DND-41 (cell line): ENCODE measurements around the gene TTC39B.

ENCODE experiments used
- ATAC-seq: fragments of 200-7000 bp; cut with Tn5 transposase; 3 replicates; pipeline ENCODE4 v1.9.1; 2021; ENCODE audit warnings: low read depth; ENCODE audit not compliant: insufficient read depth
- DNase-seq: peaks from one replicate; pipeline ENCODE4 v3.0.0-alpha.2; 2020
- H2AFZ ChIP-seq: 2 replicates; pipeline ENCODE4 v1.6.0; 2012; ENCODE audit warnings: low read depth, low read length
- H3K27ac ChIP-seq: 2 replicates; pipeline ENCODE4 v1.5.1; 2012; ENCODE audit warnings: low read length, inconsistent platforms
- H3K27me3 ChIP-seq: fragments of 200-600 bp; sonication (generic); 2 replicates; pipeline ENCODE4 v1.6.0; 2012; ENCODE audit warnings: low read length, mild to moderate bottlenecking, inconsistent platforms; ENCODE audit not compliant: insufficient read depth, poor library complexity
- H3K36me3 ChIP-seq: 2 replicates; pipeline ENCODE4 v1.5.1; 2012; ENCODE audit warnings: low read length, inconsistent platforms; ENCODE audit not compliant: insufficient read depth
- H3K4me1 ChIP-seq: 2 replicates; pipeline ENCODE4 v1.5.1; 2012; ENCODE audit warnings: mild to moderate bottlenecking, low read length; ENCODE audit not compliant: insufficient read depth
- H3K4me2 ChIP-seq: 2 replicates; pipeline ENCODE4 v1.6.0; 2012; ENCODE audit warnings: mild to moderate bottlenecking, moderate library complexity, low read length, inconsistent platforms; ENCODE audit not compliant: insufficient read depth
- H3K4me3 ChIP-seq, 2 experiments: fragments of 200-600 bp in 1 of 2; shearing (Covaris generic) in 1 of 2; 2 replicates each; pipeline ENCODE4 v1.5.1; 2012 to 2016; ENCODE audit warnings: inconsistent platforms in 2 of 2, low read length in 2 of 2, mild to moderate bottlenecking in 2 of 2, low read depth in 1 of 2, moderate library complexity in 1 of 2
- H3K79me2 ChIP-seq: 2 replicates; pipeline ENCODE4 v1.6.0; 2012; ENCODE audit warnings: low read length, inconsistent platforms; ENCODE audit not compliant: insufficient read depth
- H3K9ac ChIP-seq: 2 replicates; pipeline ENCODE4 v1.6.0; 2012; ENCODE audit warnings: low read depth, mild to moderate bottlenecking, inconsistent platforms, low read length, moderate library complexity
- H3K9me3 ChIP-seq: 2 replicates; pipeline ENCODE4 v1.5.1; 2012; ENCODE audit warnings: low read length, moderate library complexity, mild to moderate bottlenecking, inconsistent platforms; ENCODE audit not compliant: insufficient read depth, severe bottlenecking
- H4K20me1 ChIP-seq: 2 replicates; pipeline ENCODE4 v1.6.0; 2012; ENCODE audit warnings: low read length; ENCODE audit not compliant: insufficient read depth
- CTCF ChIP-seq: IDR thresholded peaks from 2 replicates; pipeline ENCODE4 v1.5.1; 2012; ENCODE audit warnings: borderline replicate concordance, low read length, moderate library complexity, mild to moderate bottlenecking; ENCODE audit not compliant: poor library complexity, severe bottlenecking; ENCODE audit errors: extremely low read depth
- EZH2 ChIP-seq: IDR thresholded peaks from 3 replicates; pipeline ENCODE4 v1.6.1; 2012; ENCODE audit warnings: borderline replicate concordance, low read depth, mild to moderate bottlenecking, moderate library complexity, low read length, inconsistent platforms; ENCODE audit not compliant: severe bottlenecking

TTC39B gene

DNA sequence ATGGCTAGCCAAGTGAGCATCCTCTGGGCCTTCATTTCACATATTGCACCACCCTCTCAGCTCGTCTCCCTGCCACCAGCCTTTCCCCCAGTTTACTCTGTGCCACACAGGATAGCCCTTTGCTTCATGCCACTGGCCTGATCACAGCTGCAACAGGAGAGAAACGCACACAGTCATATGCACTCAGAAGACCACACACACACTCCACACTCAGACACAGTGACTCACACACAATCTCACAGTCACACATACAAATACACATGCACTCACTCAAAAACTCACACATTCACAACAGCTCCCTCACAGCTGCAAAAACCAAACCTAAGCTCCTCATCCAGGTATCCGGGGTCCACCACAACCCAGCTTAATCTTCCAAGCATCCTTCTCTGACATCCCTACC, 38.7 kb downstream of the TTC39B start:
- Histone ChIP-seq H3K4me3 (no peak overlapping the region), H2AFZ (no peak overlapping the region), H3K79me2 (no peaks in the 10 kb centered on the region), H3K9me3 (no peaks in the 10 kb centered on the region), H3K36me3 (no peaks in the 10 kb centered on the region), H3K4me2 (no peak overlapping the region), H3K9ac (no peak overlapping the region), H3K27ac (no peak overlapping the region), H4K20me1 (no peaks in the 10 kb centered on the region), H3K27me3 (no peaks in the 10 kb centered on the region), H3K4me1 (no peaks in the 10 kb centered on the region)
- TF ChIP-seq CTCF, result no peak
- TF ChIP-seq EZH2, result no peak
- ATAC-seq (no peak), DNase-seq (no peak)

DNA sequence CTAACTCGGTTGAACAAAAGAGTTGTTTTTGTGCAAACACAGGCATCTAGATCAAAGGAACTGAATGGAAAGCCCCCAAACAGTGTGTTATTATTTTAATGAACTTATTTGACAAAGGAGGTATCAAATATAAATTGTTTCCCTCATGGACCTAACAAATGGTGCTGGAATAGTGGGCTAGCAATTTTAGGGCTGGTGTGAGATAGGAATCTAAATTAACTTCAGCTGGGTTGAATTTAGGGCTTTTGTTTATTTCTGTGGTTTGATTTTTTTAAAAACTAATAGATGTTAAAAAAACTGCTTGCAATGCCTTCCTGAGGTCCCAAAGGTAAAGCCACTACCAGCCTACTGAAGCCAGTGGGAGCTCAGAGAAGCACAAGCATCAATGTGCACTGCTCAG, 42.1 kb downstream of the TTC39B start:
- TF ChIP-seq EZH2, result no peak
- no peak for TF ChIP-seq CTCF
- Histone ChIP-seq H2AFZ (no peak overlapping the region), H3K4me3 (no peak overlapping the region), H3K9me3 (no peaks in the 10 kb centered on the region), H3K27me3 (no peaks in the 10 kb centered on the region), H3K4me2 (no peak overlapping the region), H3K9ac (no peak overlapping the region), H3K36me3 (no peaks in the 10 kb centered on the region), H3K4me1 (no peaks in the 10 kb centered on the region), H4K20me1 (no peaks in the 10 kb centered on the region), H3K27ac (no peak overlapping the region), H3K79me2 (no peaks in the 10 kb centered on the region)
- DNase-seq, result no peak
- ATAC-seq, result no peak

DNA sequence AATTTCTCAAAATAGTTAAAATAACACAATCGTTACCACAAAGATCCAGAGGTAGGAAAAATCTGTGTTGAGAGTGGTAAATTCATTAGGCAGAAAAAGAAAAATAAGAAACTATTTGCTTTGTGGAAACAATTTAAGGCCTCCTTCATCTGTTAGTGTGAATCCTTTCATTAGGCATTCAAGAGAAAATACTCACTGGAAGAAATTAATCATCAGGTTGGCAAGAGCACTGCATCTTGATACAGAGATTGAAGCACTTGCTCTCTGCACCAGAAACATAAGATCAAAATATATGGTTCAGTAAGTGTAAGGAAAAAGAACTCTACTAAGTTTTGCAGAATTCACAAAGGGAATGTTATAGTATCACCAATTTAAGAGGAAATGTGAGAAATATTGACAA, 44.4 kb downstream of the TTC39B start:
- TF ChIP-seq CTCF (no peak), EZH2 (no peak)
- no peaks in the 10 kb centered on the region for H3K36me3 ChIP-seq
- no peaks in the 10 kb centered on the region for H3K27me3 ChIP-seq
- no peaks in the 10 kb centered on the region for H4K20me1 ChIP-seq
- DNase-seq, result no peak
- H2AFZ ChIP-seq, result no peak overlapping the region
- no peak for ATAC-seq
- H3K79me2 ChIP-seq, result no peaks in the 10 kb centered on the region
- H3K4me3 ChIP-seq, result no peak overlapping the region
- no peak overlapping the region for H3K27ac ChIP-seq
- H3K4me1 ChIP-seq, result no peaks in the 10 kb centered on the region
- H3K9ac ChIP-seq, result no peak overlapping the region
- no peaks in the 10 kb centered on the region for H3K9me3 ChIP-seq
- no peak overlapping the region for H3K4me2 ChIP-seq

DNA sequence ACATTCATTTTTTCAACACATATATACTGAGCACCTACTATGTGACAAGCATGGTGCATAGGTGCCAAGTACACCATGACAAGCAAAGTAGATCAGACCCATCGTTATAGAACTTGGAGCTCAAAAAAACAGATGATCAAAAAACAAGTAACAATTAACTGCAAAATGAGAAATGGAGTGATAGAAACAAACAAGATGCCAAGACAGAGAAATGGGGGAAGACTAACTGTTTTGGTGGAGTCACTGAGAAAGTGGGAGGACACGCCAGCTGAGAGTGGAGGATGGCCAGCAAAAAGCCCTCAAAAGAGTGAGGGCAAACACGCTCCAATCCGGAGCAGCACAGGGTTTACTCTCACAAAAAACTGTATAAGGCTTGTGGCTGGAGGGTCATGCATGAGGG, 50.6 kb downstream of the TTC39B start:
- no peak overlapping the region for H3K27ac ChIP-seq
- ATAC-seq, result no peak

More for the DNA sequence above, 50.6 kb downstream of the TTC39B start:
- Histone ChIP-seq H3K4me3 (no peak overlapping the region), H3K9me3 (no peaks in the 10 kb centered on the region), H4K20me1 (no peaks in the 10 kb centered on the region), H3K9ac (no peak overlapping the region), H3K4me2 (no peak overlapping the region), H3K36me3 (no peaks in the 10 kb centered on the region), H3K79me2 (no peaks in the 10 kb centered on the region), H2AFZ (no peak overlapping the region), H3K4me1 (no peaks in the 10 kb centered on the region), H3K27me3 (no peaks in the 10 kb centered on the region)
- TF ChIP-seq CTCF, result no peak
- TF ChIP-seq EZH2, result no peak
- no peak for DNase-seq
